Measurements from ENCODE around the gene RRP1.

Gene RRP1

DNA sequence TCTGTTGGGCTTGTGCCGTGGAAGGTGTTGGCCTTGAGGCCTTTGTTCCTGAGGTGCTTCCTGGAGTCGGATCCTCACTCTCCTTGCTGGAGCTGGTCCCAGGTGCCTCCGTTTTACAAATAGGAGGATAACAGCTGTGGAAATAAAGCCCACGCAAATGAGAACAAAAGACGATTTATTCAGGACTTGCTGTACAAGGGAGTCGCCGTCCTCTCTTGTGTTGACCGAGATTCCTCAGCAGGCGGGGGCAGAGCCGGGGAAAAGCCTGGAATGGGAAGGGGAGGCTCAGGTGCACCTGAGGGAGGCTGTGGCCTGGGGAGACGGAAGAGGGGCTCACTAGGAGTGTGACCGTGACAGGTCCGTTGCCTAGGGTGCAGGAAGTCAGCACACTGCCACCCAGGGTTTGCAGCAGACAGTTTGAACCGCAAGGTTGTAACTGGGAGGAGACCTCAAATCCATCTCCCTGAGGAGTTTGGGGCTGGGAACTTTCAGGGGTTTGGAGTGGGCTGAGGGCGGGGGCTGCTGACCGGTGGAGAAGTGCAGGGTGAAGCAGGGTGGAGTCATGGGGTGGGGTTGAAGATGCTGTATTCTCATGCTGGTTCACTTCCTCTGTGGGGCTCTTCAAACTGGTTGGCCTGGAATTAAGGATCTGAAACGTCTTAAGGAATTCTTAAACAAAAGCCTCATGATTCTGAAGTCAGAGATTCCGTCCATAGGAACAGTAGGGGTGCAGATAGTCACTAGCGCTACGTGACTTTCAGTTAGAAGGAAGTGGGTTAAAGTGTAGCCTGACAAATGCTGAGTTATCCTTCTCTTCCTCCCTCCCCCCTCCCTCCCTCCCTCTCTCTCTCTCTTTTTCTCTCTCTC, 10.7 kb upstream of the RRP1 start:
- FAIRE-seq, result no peak

DNA sequence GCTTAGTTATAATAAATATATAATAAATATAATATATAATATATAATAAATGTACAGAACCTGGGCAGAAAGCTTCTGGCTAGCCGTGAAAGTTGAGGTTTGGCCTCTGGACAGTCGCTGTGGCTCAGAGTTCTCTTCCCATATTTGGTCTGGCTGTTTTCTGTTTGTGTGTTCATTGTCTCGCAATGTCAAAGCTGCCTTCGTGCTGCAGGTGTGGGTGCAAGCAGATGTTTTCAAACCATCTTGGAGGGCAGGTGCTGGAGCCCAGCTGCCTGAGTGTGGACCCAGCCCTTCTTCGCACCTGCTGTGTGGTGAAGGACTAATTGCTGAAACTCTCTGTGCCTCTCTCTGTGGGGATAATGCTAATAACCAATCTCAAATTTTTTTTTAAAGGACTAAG, 9.7 kb upstream of the RRP1 start:
- no peak for FAIRE-seq

DNA sequence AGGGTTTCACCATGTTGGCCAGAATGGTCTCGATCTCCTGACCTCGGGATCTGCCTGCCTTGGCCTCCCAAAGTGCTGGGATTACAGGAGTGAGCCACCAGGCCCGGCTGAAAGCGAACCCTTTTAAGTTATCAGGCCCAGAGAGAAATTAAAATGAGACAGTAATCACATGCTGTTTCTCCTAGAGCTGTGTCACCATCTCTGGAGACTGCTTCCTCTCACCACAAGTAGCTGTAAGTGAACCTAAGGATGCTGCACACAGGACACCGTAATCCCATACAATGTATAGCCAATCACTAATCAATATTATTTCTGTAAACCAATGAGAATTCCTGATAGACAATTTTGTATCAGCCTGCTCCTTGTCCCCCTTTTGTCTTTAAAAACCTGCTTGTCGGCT, 7.5 kb upstream of the RRP1 start:
- FAIRE-seq, result no peak

DNA sequence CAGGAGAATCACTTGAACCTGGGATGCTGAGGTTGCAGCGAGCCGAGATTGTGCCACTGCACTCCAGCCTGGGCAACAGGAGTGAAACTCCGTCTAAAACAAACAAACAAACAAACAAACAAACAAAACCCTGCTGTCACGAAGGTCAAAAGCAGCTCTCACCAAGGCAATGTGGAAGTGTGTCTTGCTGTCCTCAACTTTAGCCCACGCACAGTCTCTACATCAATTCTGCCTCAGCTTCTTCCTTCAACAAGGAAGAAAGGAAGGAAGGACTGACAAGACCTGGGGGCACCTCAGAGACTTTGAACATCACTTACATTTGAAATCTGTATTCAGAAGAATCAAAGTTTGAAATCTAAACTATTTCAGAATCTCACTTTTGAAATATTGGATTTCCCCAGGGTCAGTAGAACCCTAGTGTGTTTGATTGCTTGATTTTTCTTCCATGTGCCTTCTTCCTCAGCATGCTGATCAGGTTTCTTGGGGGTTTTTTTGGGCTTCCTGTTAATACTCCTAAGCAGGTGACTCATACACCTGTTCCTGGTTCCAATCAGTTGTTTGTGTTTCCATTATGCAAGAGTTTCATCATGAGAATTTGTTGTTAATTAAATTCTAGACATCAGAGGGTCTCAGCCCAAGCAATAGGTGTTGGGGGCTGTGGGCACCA, 6.8 kb upstream of the RRP1 start:
- no peak for FAIRE-seq

DNA sequence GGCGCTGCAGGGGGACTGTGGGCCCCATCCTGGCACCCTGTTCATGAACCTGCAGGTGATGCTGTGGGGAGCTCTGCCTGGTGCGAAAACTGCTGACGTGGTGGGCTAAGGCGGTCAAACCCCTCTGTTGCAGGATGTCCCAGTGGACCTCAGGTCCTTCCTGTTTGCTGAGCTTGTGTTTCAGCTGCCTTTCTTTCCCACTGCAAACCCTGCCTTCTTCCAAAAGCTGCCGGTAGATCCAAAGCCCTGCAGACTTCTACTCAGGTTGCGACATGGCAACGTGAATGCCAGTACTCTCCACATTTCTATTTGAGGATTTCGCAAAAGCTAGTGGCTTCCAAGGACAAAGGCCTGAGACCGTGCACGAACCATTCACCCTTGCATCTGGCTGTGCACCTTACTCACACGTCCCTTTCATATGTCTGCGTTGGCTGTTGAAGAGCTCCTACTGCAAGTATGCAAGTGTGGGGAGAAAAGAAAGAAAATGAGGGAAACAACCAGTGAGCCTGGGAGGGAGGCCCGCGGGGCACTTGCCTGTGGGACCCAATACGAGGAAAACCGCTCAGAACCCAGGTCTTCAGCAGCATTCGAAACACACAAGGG, 6.2 kb upstream of the RRP1 start:
- no peak for FAIRE-seq

DNA sequence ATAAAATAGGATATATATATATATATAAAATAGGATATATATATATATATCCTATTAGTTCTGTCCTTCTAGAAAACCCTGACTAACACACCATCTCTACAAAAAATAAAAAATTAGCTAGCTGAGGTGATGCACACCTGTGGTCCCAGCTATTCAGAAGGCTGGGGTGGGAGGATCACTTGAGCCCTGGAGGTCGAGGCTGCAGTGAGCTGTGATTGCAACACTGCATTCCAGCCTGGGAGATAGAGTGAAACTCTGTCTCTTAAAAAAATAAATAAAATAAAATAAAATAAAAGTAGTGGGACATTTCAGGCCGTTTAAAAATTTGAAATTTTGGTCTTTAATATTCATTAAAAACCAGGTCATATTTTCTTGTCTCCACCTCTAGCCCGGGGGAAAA, 4.2 kb upstream of the RRP1 start:
- FAIRE-seq, result no peak

DNA sequence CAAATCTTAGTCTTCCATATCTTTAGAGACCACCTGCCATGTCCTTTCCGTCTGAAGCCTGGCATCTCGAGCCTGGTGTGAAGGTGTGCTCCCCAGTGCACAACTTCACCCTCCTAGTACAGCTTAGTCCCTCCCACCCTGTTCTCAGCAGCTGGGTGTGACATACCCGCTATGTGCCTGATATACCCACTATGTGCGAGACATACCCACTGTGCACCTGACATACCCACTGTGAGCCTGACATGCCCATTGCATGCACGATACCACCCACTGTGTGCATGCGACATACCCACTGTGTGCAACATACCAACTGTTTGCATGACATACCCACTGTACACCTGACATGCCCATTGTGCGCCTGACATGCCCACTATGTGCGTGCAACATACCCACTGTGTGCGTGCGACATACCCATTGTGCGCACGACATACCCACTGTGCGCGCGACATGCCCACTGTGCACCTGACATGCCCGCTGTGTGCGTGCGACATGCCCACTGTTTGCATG, 3.0 kb upstream of the RRP1 start:
- FAIRE-seq, result no peak

DNA sequence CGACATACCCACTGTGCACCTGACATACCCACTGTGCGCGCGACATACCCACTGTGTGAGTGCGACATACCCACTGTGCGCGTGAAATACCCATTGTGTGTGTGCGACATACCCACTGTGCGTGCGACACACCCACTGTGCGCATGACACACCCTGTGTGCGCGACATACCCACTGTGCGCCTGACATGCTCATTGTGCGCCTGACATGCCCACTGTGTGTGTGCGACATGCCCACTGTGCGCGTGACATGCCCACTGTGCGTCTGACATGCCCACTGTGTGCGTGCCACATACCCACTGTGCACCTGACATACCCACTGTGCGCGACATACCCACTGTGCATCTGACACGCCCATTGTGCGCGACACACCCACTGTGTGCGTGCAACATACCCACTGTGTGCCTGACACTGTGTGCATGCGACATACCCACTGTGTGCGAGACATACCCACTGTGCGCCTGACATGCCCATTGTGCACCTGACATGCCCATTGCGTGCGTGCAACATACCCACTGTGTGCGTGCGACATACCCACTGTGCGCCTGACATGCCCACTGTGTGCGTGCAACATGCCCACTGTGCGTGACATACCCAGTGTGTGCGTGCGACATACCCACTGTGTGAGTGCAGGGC, 2.5 kb upstream of the RRP1 start:
- FAIRE-seq, result no peak

DNA sequence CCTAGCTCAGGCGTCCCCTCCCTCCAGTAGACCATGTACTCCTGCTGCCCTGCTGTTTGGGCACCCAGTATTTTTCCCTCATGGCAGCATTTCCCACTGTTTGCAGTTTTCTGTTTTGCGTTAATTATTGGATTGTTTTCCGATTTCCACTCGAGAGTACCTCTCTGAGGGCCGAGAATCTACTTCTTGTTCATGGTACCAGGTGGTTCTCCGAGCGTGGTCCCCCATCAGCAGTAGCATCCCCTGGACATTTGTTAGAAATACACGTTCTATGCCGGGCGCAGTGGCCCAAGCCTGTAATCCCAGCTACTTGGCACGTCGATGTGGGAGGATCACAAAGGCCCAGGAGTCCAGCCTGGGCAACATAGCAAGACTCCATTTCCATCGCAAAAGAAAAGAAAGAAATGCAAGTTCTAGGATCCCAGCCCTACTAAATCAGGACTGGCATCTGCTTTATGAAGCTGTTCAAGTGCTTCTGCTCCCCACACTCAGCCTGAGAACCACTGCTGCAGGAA, 690 bp downstream of the RRP1 start:
- no peak for FAIRE-seq

DNA sequence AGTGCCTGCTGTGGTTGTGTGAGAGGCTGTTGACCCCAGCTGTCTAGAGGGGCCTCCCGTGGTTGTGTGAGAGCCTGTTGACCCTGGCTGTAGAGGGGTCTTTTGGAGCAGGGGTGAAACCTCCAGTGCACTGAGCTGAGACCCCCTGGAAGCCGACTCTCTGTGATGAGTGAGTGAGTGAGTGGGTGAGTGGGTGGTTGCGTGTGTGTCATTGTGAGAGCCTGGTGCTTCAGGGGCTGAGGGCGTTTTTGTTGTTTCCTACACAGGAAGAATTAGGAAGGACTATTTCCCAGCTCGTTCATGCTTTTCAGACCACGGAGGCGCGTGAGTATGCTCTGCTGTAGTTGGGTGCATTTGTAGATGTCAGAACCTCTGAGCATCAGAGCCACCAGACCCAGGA, 3.0 kb downstream of the RRP1 start:
- FAIRE-seq, result no peak

DNA sequence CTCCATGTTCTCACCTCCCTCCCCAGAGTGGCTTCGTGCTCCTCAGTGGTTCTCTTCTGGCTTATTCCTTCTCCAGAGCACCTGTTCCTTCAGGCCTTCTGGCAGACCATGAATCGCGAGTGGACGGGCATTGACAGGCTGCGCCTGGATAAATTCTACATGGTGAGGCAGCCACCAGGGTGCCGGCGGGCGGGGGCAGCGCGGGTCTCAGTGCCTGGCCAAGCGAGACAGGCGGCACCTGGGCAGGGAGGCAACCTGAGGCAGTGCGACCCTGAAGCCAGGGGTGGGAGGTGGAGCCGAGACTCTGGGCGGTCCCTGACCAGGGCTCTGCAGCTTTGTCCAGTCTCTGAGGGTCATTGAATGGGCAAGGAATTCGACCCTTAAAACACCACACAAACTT, 3.9 kb downstream of the RRP1 start:
- no peak for FAIRE-seq

DNA sequence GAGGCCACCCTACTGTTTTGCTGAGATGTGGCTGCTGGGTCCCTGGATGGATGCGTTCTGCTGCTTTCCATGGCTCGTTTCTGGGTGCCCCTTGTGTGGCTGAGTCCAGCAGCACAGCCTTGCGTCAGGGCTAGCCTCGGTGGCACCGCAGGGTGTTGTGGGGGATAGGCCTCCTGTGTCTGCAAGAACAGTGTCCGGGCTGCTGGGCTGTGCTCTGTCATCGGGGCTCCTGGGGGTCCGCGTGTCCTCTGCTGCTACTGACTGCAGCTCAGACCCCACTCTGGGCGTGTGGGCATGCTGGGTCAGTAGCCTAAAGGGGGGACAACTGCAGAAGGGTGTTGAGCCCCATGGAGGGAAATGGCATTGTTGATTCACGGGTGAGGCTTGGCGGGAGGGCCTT, 4.9 kb downstream of the RRP1 start:
- FAIRE-seq, result no peak

DNA sequence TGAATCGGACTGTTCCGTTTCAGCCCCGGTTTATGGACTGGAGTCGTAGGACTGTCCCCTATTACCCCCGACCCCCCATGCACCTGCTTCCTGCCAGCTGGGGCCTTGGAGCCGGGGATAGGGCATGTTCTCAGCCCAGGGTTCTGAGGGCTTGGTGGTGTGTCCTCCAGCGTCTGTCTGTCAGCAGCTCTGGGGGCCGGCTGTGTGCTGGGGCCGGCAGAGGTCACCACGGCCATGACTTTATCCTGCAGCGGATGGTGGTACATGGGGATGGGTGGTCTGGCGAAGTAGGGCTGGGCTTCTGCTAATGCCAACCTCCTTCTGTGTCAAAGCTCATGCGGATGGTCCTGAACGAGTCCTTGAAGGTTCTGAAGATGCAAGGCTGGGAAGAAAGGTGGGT, 5.5 kb downstream of the RRP1 start:
- FAIRE-seq, result no peak

DNA sequence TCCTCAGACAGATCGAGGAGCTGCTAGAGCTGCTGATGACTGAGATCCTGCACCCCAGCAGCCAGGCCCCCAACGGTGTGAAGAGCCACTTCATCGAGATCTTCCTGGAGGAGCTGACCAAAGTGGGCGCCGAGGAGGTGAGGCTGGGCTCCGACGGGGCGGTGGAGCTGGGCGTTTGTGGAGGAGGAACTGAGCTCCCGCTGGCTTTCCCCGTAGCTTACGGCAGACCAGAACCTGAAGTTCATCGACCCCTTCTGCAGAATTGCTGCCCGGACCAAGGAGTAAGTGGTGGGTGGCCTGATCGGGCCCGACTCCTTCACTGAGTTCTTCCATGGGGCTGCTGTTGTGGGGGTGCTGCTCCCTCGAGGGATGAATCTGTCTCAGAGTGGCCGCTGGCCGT, 8.0 kb downstream of the RRP1 start:
- no peak for FAIRE-seq

DNA sequence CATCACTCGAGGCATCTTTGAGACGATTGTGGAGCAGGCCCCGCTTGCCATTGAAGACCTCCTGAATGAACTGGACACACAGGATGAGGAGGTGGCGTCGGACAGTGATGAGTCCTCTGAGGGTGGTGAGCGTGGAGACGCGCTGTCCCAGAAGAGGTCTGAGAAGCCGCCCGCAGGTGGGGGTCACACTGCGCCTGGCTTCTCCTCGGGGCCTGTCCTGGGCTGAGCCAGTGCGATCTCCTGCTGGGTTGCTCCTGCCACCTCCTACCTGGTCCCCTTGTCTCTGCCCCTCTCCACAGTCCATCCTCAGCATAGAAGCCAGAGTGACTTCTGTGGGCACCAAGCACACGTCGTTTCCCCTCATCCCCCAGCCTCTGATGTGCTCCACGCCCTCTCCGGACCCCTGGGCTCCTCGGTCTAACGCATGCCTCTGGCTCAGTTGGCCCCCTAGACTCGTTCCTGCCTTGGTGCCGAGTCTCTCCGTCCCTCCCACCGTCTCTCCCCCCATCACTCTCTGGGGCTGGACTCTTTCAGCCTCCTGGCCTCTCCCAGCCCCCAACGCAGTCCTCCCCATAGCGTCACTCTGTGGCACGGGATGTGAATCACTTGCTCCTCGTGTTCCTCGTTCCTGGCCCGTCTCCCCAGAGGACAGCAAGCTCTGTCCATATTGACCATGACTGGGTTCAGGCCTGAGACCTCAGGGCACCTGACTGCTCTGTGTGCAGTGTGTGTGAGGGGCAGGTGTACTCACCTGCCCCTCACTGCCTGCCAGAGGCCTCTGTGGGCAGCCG, 8.7 kb downstream of the RRP1 start:
- FAIRE-seq, result no peak

DNA sequence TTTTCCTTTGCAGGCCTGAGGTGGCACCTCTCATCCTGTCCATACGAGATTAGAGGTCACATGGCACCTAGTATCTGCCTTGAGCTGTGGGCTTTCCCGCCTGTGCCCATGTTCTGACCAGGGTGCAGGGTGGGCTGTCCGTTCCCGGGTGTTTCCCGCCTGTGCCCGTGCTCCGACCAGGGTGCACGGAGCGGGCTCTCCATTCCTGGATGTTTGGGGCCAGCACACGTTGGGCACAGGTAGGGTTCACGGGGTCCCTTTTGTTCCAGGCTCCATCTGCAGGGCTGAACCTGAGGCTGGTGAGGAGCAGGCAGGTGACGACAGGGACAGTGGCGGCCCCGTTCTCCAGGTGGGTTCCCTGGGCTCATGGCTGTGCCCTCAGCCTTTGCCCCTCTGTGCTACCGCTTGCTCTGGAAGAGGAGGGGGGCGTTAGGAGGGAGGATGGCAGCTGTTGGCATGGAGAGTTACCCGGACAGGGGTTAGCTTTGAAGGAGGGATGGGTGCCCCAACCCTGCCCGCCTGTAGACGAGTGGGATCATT, 10.0 kb downstream of the RRP1 start:
- FAIRE-seq, result no peak

DNA sequence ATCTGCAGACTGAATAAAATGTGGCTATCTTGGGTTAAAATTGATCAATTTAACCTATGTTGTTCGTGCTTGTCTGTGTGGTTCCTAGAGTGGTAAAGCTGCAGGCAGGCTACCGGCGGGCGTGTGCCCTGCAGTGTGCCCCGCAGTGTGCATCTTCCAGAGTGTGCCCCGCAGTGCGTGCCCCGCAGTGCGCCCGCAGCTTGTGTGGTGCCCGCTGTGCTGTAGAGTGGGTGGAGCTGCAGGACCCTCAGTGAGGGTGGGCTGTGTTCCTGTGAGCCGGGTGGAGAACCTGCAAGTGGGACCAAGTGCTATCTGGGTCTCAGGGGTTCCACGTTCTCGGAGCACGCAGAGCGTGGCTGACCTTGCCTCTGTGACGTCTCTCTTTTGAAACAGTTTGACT, 10.7 kb downstream of the RRP1 start:
- FAIRE-seq, result no peak

DNA sequence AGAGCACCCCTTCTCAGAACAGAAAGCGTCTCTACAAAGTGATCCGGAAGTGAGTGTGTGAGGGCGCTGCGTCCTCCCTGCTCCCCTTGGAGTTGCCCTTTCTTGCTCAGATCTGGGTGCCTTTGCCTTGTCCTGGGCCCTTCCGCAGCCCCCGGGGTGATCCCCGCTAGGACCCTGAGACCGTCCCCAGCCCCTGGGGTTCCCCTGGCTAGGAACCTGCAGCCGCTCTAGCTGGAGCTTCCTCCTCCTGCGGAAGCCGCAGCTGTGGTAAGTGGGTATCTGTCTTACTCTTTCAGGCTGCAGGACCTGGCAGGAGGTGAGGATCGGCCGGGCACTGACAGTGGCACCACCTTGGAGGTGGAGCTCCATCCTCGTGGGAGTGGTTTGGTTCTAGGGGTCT, 11.2 kb downstream of the RRP1 start:
- FAIRE-seq, result no peak

DNA sequence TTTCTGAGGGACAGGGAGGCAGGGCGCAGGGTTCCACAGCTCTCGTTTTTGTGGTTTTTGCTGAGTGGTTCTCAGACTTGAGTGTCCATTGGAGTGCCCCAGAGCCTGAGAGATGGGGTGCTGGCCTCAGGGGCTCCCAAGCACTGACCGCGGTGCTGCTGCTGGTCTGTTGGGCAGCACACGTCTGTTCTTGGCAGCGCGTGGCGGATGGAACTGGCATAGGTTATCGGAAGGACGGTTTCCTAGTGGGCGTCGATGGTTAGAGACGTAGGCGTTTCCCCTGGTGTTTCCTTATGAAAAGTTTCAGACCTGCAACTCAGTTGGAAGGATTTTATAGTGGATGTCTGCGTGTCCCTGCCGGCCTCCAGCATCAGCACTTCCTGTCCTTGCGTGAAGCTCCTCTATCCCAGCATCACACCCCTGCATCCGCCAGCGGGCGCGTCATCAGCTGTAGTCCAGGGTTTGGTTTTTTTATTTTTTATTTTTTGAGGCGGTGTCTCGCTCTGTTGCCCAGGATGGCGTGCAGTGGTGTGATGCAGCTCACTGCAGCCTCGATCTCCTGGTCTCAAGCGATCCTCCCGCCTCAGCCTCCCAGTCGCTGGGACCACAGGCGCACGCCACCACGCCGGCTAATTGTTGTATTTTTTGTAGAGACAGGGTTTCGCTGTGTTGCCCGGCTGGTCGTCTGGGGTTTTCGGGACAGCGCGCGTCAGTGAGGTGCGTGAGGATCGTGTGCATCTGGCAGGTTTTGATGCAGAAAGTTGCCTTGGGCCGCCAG, 11.8 kb downstream of the RRP1 start:
- no peak for FAIRE-seq

DNA sequence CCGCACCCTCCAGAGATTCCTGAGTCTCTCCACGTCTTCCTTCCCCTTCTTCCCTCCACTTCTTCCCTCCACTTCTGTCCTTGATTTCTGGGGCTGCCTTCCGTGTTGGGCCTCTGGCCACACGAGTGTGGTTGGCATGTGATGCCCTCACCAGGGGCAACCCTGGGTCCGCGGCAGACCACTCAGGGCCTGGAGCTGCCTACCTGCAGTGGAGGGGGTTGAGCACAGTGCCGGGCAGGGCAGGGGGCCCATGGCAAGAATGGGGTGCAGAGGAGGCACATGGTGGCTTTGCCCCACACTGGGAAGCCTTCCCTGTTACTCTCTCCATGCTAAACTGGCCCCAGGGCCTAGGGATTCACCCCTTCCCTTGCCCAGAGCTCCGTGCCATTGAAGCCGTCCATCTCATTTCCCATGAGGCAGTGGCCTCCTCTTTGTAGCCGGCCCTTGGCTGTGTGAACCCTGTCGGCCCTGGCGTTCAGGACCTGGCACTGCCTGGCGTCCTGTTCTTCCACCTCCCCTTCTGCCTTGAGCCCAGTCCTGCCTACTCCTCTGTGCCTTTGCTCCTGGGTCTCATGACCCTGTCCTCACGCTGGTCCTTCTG, 13.4 kb downstream of the RRP1 start:
- FAIRE-seq, result no peak
